ENCODE measurements around the gene MCF2L2.

The MCF2L2 gene

GRCh38 chr3:183409219-183409618 lies 19.2 kb downstream of the MCF2L2 start:
- no peak for TF ChIP-seq REST (IDR thresholded peaks at IDR 0.05; ENCODE audit: insufficient read depth in 1 of 2, low read depth in 2 of 2, low read length in 2 of 2)
- no peak for TF ChIP-seq TAF1 (IDR thresholded peaks at IDR 0.05; ENCODE audit: borderline replicate concordance, insufficient read depth, low read length)
- no peak for TF ChIP-seq POLR2AphosphoS5 (IDR thresholded peaks at IDR 0.05; ENCODE audit: low read depth, low read length)
- no peak for TF ChIP-seq SIN3A (IDR thresholded peaks at IDR 0.05; ENCODE audit: borderline replicate concordance, insufficient read depth, low read length)

GRCh38 chr3:183401678-183402077 lies 26.7 kb downstream of the MCF2L2 start:
- TF ChIP-seq TAF1 (IDR thresholded peaks at IDR 0.05; ENCODE audit: borderline replicate concordance, insufficient read depth, low read length) (no peak), REST (IDR thresholded peaks at IDR 0.05; ENCODE audit: insufficient read depth in 1 of 2, low read depth in 2 of 2, low read length in 2 of 2) (no peak)

DNA sequence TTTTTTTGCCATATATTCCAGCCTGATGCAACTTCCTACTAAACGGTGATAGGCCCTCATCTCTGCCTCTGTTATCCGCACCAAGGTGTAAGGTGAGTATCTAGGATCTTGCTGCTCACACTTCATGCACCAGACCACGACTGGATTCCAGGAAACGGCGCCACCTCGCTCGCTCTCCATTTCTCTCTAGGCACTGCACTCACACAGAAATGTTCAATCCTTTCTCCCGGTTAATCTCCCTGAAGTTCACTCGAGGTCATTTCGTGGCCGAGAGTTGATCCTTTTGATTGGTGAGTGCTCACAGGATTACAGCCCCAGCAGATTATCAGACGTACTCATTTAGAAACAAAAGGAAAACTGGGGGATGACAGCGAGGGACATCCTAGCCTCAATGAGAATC lies 28.1 kb downstream of the MCF2L2 start:
- TF ChIP-seq TAF1 (IDR thresholded peaks at IDR 0.05; ENCODE audit: borderline replicate concordance, insufficient read depth, low read length) (no peak), SIN3A (IDR thresholded peaks at IDR 0.05; ENCODE audit: borderline replicate concordance, insufficient read depth, low read length) (no peak), POLR2AphosphoS5 (IDR thresholded peaks at IDR 0.05; ENCODE audit: low read depth, low read length) (no peak), REST (IDR thresholded peaks at IDR 0.05; ENCODE audit: insufficient read depth in 1 of 2, low read depth in 2 of 2, low read length in 2 of 2) (no peak), FOXP2 (optimal IDR thresholded peaks at IDR 0.05; ENCODE audit: borderline replicate concordance, extremely low read depth, extremely low read length, insufficient read depth) (no peak)

DNA sequence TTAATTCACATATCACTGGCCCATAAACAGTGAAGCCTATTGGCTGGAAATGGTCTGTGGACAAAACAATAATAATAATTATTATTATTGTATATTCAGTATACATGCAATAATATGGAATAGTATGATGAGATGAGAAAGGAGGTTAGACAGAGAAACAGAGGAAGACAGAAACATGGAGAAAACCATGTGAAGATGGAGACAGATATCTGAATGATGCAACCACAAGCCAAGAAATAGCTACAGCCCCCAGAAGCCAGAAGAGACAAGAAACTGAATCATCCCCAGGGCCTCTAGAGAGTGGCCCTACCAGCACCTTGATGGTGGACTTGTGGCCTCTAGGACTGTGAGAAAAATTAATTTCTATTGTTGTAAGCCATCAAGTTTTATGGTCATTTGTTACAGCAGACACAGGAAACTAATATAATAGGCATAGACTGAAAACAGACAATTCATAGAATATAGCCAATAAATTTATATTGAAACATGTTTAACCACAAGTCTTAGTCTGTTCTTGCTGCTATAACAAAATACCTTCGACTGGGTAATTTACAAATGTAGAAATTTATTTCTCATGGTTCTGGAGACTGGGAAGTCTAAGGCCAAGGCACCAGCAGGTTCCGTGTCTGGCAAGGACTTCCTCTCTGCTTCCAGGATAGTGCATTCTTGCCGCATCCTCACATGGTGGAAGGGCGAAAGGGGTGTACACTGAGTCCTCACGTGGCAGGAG lies 31.6 kb downstream of the MCF2L2 start:
- TF ChIP-seq POLR2AphosphoS5 (IDR thresholded peaks at IDR 0.05; ENCODE audit: low read depth, low read length) (no peak), REST (IDR thresholded peaks at IDR 0.05; ENCODE audit: insufficient read depth in 1 of 2, low read depth in 2 of 2, low read length in 2 of 2) (no peak), TAF1 (IDR thresholded peaks at IDR 0.05; ENCODE audit: borderline replicate concordance, insufficient read depth, low read length) (no peak), SIN3A (IDR thresholded peaks at IDR 0.05; ENCODE audit: borderline replicate concordance, insufficient read depth, low read length) (no peak), FOXP2 (optimal IDR thresholded peaks at IDR 0.05; ENCODE audit: borderline replicate concordance, extremely low read depth, extremely low read length, insufficient read depth) (no peak)

DNA sequence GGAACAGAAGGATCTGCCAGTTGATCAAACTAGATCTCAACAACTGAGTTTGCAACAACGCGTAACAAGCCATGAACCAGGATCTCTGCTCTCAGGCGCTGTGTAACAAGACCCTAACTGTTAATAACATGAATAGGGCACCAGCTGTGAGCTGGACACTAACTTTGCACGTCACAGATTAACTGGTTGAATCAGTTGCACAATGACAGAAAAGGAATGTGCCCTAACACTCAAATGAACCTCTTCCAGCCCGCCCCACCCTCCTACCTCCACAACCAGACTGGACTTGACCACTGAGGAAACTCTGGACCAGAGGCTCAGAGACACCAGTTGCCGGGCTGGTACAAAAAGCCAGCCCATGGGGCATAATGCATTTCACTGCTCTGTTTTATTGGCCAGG lies 34.3 kb downstream of the MCF2L2 start:
- no peak for TF ChIP-seq POLR2AphosphoS5 (IDR thresholded peaks at IDR 0.05; ENCODE audit: low read depth, low read length)
- TF ChIP-seq FOXP2 (optimal IDR thresholded peaks at IDR 0.05; ENCODE audit: borderline replicate concordance, extremely low read depth, extremely low read length, insufficient read depth), result no peak
- no peak for TF ChIP-seq REST (IDR thresholded peaks at IDR 0.05; ENCODE audit: insufficient read depth in 1 of 2, low read depth in 2 of 2, low read length in 2 of 2)
- TF ChIP-seq SIN3A (IDR thresholded peaks at IDR 0.05; ENCODE audit: borderline replicate concordance, insufficient read depth, low read length), result no peak
- TF ChIP-seq TAF1 (IDR thresholded peaks at IDR 0.05; ENCODE audit: borderline replicate concordance, insufficient read depth, low read length), result no peak

All from PFSK-1 (cell line).